Thyroid gland (tissue), 4 donors: ENCODE results near the gene PRAC1.

ENCODE experiments used
- POLR2A ChIP-seq, 2 donors: fragments of 450-650 bp; IDR thresholded peaks; one replicate each; pipeline ENCODE4 v1.6.1; 2017; ENCODE audit warnings: antibody characterized with exemption in 2 of 2, mild to moderate bottlenecking in 2 of 2, moderate library complexity in 1 of 2
- TF ChIP-seq, protein P1 (sequence below), 6 experiments: fragments of 200-600 bp in 3 of 6; fragments of 450-650 bp in 3 of 6; sonication (generic) in 3 of 6; IDR thresholded peaks; one replicate each; pipeline ENCODE4 v1.5.1; 2016 to 2019; ENCODE audit warnings: antibody characterized with exemption in 6 of 6, mild to moderate bottlenecking in 2 of 6, inconsistent platforms in 1 of 6, moderate library complexity in 1 of 6

DNA sequence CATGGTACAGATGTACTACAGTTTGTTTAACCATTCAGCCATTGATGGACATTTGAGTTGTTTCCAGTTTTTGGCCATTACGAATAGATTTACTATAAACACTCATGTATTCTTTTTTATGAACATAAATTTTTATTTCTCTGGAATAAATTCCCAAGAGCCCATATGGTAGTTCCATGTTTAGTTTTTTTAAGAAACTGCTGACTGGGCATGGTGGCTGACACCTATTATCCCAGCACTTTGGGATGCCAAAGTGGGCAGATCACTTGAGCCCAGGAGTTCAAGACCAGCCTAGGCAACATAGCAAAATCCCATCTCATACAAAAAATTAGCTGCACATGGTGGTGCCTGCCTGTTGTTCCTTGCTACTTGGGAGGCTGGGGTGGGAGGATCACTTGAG is 30.3 kb downstream of the PRAC1 start:
- TF ChIP-seq, protein P1, sequence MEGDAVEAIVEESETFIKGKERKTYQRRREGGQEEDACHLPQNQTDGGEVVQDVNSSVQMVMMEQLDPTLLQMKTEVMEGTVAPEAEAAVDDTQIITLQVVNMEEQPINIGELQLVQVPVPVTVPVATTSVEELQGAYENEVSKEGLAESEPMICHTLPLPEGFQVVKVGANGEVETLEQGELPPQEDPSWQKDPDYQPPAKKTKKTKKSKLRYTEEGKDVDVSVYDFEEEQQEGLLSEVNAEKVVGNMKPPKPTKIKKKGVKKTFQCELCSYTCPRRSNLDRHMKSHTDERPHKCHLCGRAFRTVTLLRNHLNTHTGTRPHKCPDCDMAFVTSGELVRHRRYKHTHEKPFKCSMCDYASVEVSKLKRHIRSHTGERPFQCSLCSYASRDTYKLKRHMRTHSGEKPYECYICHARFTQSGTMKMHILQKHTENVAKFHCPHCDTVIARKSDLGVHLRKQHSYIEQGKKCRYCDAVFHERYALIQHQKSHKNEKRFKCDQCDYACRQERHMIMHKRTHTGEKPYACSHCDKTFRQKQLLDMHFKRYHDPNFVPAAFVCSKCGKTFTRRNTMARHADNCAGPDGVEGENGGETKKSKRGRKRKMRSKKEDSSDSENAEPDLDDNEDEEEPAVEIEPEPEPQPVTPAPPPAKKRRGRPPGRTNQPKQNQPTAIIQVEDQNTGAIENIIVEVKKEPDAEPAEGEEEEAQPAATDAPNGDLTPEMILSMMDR (IDR thresholded peaks at IDR 0.05) = no peak
- no peak for TF ChIP-seq POLR2A (IDR thresholded peaks at IDR 0.05)
